Endothelial cell of hepatic sinusoid (primary cell): ENCODE results near the gene ZFYVE9.
"Not testable (repeated sequence)": the region's sequence is repeated elsewhere in the genome, so short reads cannot be mapped to it uniquely, and the experiment has no call there.

Source experiments
- in situ Hi-C: cut with HindIII; loops from 2 replicates; pipeline ENCODE4 v1.10.0; 2017; ENCODE audit warnings: low sequenced_read_pairs

Gene ZFYVE9

GRCh38 chr1:52366517-52366827, 224.6 kb downstream of the ZFYVE9 start:
- in situ Hi-C loops: no loop called here

GRCh38 chr1:52367272-52367671, 225.4 kb downstream of the ZFYVE9 start:
- in situ Hi-C loops: no loop called here

DNA sequence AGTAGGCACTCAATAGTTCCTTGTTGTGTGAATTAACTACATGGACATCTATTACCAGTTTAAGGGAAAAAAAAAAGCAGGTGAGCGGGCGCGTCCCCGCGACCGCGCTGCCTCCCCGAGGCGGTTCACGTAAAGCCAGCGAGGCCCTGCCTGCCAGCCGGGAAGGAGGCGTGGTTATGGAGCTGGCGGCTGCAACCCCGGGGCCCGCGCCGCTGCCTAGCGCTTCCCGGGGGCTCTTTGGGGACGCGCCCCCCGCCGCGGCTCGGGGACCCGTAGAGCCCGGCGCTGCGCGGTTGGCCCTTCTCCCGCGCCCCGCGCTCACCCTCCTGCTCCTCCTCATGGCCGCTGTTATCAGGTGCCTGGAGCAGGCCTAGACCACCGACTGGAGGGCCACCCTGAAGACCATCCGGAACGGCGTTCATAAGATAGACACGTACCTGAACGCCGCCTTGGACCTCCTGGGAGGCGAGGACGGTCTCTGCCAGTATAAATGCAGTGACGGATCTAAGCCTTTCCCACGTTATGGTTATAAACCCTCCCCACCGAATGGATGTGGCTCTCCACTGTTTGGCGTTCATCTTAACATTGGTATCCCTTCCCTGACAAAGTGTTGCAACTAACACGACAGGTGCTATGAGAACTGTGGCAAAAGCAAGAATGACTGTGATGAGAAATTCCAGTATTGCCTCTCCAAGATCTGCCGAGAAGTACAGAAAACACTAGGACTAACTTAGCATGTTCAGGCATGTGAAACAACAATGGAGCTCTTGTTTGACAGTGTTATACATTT, 226.7 kb downstream of the ZFYVE9 start:
- in situ Hi-C loops: no loop called here

GRCh38 chr1:52369851-52370250, 228.0 kb downstream of the ZFYVE9 start:
- in situ Hi-C loops: not testable (repeated sequence)

- in situ Hi-C loops: no loop called here
Measured at GRCh38 chr1:52385376-52385775, 243.5 kb downstream of the ZFYVE9 start.

DNA sequence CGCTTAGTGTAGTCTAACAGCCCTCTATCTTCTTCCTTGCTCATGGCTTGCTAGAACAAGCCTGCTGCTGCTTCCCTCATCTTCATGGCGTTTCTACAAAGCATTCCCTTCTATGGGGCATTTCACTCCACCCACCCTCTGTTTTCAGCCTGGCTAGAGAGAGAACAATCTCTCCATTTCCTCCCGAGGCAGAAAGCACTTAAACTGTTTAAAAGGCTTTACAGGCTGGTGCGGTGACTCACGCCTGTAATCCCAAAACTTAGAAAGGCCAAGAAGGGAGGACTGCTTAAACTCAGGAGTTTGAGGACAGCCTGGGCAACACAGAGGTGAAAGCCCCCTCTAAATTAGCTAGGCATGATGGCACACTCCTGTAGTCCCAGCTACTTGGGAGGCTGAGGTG, 244.6 kb downstream of the ZFYVE9 start:
- in situ Hi-C loops: no loop called here

DNA sequence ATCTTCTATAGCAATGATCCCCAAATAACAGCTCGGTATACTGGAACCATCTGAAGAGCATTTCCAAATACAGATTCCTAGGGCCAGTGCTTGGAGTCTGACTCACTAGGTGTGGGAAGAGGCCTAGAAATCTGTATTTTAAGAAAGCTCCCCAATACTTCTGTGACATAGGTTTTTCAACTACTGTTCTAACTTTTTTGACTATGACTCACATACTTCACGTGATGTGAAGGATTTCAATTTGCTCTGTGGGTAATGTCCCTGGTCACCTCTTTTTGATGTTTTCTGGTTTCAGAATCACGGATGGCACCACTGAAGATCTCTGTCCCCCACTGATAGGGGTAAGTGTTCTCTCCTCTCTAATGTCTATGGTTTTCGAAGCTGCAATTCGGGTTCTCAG, 251.3 kb downstream of the ZFYVE9 start:
- in situ Hi-C loops: no loop called here
